GM11168 (cell line): Measurements from ENCODE around the gene CRAMP1.
"Not testable (repeated sequence)": the region's sequence is repeated elsewhere in the genome, so short reads cannot be mapped to it uniquely, and the experiment has no call there.

Experiments
- in situ Hi-C: fragments of 300-500 bp; cut with MboI; formaldehyde crosslinking; loops from one replicate; pipeline ENCODE4 v1.12.0; 2022; ENCODE audit warnings: low sequenced_read_pairs; ENCODE audit not compliant: unreplicated experiment

CRAMP1 gene

DNA sequence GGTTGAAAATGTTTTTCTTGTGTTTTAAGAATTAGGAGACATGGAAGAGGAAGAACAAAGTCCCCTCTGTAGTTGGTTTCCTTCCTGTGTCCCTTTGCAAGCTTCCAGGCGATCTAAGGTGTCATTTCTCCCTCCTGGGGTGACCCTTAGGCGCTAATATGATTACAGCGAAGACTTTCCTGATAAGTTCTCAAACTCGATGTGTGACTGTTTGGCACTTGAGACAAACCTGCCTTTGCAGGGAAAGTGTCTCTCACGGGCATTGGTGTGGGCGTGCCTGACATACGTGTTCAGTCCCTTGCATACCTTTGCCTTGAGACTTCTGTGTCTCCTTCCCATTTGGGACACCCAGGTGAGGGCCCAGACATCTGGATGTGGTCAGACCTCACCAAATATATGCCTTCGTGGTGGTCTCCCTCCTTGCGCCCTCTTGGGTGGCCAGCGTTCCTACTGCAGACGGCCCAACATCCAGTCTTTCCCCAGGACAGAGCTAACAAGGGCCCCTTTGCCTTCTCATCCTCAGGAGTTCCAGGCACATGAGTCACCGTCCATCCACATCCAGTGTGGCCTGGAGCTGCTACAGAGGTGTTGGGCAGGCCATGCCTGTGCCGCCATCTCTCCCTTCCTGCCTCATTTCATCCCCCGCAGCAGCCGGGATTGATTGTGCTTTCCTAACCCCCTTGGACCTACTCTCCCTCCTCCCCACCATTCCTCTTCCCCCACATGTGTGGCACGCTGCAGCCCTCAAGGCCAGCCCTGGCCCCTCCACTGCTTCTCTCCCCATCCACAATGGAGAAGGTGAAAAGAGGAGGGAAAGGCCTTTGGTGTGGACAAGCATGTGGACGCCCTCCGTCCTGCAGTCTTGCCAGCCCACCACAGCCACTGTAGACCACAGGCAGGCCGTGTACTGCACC is 62.8 kb downstream of the CRAMP1 start:
- in situ Hi-C loops: no loop called here

DNA sequence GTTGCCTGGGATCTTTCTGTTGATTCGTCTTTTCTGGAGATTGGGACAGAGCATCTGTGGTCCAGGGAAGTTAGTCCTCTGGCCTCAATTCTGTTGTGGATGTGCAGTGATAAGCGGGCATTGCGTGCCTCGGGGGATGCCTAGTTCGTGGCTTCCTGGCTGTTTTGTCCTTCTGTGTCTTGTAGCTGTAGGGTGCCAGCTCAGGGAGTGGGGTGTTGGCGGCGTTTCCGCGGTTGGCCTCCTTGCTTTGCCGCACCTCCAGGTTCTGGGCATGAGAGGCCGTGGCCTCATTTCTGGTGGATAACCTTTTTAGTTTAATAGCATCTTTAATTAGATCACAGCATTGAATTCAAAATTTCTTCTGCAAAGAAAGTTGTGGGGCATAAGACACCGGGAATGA is 64.5 kb downstream of the CRAMP1 start:
- in situ Hi-C loops: no loop called here

DNA sequence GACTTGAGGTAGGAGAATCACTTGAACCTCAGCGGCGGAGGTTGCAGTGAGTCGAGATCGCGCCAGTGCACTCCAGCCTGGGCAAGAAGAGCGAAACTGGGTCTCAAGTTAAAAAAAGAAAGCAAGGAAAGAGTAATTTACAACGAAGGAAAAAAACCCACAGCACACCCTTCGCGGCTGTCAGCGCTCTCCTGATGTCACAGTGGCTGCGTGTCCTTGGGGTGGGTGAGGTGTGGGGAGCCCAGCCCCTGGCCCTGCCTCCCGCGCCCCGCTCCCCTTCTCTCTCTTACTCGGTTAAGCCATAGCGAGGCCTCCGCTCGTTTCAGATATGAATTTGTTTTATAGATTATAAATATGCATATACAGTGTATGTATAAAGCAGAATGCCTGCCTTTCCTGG is 65.2 kb downstream of the CRAMP1 start:
- in situ Hi-C loops: no loop called here

DNA sequence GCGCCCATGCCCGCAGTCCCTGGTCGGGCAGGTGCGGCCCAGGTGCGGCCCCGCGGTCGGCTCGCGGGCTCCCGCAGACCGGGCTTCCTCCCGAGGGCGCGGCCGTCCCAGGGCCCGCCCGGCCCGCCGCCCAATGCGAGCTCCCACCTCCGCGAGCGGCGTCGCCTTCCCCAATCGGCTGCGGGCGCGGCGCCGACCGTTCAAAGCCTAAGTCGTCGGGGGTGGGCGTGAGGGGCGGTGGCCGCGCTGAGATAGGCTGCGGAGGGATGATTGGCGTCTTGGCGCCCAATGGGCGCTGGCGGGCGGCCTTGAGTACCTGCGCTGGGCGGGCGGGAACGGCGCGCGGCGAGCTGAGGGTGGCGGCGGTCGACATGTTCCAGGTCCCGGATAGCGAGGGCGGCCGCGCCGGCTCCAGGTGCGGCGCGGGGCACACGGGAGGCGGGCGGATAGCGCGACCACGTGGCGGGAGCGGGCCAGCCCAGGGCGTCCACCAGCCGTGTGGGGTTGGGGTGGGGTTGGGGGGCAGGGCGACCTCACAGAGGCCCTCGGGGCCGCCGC is 65.9 kb downstream of the CRAMP1 start, which contains the start of gene JPT2:
JPT2 (plus strand) TSS at position 338 of the 558 bp plus-strand sequence; CDS start at position 372, 34 bp downstream.
- in situ Hi-C loops: no loop called here

DNA sequence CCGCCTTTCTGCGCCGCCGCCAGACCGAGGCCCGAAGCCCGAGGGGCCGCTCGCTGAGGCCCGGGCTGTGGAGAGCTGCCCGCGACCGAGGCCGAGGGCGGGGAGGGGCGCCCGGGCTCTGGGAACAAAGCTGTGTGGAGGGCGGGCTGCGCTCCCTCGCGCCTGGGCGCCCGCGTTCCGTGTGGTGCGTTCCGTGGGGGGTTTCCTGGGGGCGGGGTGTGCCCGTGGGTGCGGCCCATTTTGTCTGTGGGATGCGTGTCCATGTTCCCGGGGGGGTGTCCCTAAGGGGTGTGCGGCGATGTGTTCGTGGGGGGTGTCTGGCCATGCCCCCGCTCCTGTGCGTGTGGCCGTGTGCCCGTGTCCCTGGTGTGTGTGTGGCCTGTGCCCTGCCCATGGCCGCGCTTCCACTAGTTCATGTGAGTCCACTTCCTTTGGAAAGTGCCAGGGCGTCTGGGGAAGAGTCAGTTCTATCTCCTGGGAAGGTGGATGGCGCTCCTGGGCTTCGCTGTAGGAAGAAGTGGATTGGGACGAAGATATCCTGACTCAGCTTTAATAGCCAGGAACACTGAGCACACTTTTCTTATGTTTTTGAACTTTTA is 66.4 kb downstream of the CRAMP1 start:
- in situ Hi-C loops: no loop called here

DNA sequence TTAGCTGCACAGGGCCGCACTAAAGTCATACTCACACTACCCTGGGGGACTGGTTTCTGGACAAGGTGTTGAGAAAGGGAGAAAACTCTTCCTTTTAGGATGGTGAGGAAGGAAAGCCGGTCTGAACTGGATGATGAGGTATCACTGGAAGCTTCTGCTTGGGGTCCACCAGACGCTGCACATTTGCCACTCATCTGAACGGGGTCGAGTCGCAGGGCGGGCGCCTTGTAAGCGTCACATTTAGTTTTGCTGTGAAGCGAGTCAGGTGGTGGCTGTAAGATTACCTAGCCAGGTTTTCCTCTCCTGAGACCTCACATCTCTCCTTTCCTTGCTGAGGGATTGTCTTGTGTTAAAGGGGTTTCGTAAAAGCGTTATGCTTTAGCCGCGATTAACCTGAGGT is 68.2 kb downstream of the CRAMP1 start:
- in situ Hi-C loops: no loop called here

DNA sequence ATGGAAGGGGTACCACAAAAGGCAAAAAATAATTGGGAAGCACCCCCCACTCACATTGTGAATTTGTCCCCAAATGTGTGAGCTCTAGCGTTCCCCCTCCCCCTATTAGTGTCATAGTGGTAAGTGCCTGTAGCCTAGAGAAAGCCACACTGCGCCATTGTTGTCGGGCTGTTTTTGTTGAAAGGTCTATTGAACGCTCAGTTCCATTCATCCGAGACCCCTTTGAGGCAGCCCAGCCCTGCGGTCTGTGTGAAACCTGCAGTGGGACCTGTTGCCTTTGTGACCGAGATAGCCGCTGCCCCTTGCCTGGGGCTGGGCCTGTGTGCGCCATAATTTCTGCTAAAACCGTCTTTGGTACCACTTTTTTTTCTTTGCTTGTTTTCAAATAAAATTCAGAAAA is 68.9 kb downstream of the CRAMP1 start:
- in situ Hi-C loops: no loop called here

DNA sequence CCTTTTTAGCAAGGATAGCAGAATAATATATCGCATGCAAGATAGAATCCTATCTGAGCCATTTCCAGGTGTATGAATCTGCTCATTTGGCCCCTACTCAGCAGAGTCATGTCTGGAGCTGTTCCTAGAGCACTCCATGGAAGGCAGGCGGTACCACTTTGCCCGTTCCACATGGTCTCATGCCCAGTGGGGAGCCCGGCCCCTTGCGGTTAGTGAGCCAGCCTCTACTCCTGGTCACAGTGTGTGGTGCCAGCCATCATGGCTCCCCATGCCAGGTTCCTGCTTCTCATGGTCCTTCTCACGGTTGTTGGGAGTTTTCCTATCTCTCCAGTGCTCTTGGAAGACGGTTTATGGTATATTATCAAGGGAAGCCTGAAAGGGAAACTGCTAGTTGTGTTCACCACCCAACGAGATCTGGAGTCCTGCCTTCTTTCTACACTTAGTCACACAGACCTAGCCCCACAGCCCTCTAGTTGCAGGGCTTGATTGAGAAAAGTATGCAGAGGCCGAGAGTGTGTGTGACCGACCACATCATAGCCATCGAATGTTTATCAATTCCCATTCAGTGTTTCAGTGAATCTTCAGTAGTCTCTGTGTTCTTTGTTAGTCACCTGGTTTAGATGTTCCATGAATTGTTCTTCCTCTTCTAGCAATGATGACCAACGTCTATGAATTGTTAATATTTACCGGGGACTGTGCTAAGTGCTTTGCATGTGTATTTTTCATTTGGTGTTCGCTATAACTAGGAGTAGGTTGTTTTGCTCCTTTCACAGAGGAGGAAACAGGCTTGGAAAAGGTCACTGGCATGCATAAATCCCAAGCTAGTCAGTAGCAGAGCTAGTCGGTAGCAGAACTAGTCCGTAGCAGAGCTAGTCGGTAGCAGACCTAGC is 75.5 kb downstream of the CRAMP1 start:
- in situ Hi-C loops: no loop called here

DNA sequence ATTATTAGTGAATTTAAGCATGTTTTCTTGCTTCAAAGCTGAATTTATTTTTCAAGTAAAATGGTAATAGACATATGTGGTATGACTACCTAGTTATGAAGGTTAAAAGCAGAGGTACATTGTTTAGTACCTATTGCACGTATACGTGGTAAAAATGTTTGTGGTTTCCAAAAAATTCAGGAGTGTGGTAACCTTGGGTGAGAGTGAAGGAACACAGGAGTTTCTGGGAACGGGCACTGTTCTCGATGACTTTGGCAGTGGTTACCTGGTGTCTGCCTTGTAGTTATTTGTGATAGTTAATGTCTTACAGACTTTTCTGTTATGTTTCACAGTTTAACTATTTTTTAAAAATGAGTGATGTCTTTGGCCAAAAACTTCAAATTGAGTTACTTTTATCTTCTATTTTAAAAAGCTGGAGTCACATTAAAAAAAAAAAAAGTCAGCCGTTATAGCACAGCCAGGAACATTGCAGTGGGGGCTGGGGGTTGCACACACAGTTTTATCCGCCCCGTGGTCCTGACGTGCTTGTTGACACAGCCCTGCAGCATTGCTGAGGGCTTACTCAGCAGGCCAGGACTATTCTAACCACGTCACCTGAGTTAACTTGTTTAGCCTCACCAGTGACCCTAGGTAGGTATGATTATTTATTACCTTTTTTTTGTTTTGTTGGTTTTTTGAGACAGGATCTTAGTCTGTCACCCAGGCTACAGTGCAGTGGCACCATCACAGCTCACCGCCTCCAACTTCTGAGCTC is 76.8 kb downstream of the CRAMP1 start:
- in situ Hi-C loops: no loop called here

DNA sequence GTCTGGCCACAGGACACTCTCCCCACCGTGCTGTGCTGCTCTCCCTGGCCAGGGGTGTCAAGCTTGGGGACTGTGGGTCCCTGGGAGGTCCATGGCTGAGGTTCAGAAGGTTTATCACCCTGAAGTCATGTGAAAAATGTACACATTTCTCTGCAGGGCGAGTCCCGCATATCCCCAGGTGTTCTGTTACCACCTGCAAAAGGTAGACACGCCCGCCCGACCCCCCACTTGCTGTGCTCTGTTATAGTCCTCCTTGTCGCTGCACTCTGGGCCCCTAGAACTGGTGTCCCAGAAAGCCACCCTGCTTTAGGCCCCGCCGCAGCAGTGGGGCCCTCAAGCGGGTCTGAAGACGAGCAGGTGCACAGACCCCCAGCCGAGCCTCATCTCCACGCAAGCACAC is 77.7 kb downstream of the CRAMP1 start:
- in situ Hi-C loops: no loop called here

DNA sequence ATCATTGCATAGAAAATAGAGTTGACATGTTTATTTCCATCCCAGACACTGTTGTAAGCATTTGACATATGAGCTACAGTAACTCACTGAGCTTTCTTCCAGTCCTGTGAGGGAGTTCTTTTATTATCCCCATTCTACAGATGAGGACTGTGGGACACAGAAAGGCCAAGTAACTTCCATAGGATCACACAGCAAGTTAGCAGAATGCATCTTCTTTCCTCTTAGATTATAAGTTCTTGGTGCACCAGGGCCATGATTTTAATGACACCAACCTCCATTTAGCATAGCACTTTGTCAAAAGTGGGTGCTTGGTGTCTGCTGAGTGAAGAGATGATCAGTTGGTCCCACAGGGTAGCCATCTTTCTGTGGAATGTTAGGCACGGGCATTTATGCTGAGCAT is 78.7 kb downstream of the CRAMP1 start:
- in situ Hi-C loops: no loop called here

DNA sequence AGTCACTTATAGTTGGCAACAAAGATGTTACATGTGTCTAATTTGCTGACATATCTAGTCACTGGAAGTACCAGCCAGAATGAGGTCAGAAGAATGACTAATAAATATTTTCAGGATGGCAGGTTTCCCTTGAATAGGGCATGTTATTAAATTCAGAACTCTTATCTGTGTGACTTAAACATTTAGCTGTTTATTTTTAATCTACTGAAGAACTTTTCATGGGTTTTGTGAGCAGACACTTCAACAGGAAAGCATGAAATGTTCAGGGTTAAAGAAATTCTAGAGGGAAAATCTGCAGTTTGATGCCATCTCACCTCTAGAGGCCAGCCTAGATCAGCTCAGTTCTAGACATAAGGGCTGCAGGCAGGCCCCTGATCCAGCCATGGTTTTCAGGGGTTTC is 79.1 kb downstream of the CRAMP1 start:
- in situ Hi-C loops: no loop called here

DNA sequence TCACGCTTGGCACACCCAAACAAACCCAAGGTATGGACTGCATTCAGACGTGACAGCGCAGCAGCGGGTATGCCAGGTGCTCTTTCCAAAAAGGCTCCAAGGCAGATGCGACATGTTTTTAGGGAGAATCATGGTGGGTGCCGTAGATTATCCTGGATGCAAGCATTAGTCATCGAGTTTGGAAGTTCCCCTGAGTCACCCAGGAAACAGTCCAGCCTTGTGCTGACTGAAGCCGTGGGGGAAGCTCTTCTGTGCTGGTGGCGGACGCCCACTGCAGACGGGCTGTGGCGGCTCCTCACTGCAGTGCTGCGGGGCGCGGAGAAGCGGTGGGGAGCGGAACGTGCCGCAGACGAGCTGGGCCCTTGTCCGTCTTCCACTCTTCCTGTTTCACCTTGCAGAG is 79.8 kb downstream of the CRAMP1 start:
- in situ Hi-C loops: no loop called here

DNA sequence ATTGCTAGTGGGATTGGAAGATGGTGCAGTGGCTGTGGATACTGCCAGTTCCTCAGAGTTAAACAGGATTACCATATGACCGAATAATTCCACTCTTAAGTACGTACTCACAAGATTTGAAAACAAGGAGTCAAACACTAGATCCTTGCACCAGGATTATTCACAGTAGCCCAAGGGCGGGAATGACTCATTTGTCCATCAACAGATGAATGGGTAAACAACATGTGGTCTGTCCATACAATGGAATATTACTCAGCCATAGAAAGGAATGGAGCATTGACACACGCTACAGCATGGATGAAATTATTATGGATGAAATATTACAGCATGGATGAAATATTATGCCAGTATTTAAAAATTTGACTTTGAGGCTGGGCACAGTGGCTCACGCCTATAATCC is 84.7 kb downstream of the CRAMP1 start:
- in situ Hi-C loops: no loop called here

DNA sequence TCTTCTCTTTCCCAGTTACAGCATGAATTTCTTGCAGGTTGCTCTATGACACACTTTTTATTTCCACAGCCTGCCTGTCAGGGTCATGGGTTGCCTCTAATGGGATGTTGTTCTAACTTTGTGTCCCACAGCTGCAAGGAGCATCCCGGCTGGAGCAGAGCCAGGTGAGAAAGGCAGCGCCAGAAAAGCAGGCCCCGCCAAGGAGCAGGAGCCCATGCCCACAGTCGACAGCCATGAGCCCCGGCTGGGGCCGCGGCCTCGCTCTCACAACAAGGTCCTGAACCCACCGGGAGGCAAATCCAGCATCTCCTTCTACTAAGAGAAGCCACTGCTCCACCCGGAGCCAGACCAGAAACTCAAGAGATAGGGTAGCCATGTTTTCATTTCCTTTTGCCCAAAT is 86.5 kb downstream of the CRAMP1 start:
- in situ Hi-C loops: no loop called here

DNA sequence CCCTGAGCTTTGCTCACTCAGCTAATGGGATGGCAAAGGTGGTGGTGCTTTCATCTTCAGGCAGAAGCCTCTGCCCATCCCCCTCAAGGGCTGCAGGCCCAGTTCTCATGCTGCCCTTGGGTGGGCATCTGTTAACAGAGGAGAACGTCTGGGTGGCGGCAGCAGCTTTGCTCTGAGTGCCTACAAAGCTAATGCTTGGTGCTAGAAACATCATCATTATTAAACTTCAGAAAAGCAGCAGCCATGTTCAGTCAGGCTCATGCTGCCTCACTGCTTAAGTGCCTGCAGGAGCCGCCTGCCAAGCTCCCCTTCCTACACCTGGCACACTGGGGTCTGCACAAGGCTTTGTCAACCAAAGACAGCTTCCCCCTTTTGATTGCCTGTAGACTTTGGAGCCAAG is 88.1 kb downstream of the CRAMP1 start:
- in situ Hi-C loops: no loop called here

DNA sequence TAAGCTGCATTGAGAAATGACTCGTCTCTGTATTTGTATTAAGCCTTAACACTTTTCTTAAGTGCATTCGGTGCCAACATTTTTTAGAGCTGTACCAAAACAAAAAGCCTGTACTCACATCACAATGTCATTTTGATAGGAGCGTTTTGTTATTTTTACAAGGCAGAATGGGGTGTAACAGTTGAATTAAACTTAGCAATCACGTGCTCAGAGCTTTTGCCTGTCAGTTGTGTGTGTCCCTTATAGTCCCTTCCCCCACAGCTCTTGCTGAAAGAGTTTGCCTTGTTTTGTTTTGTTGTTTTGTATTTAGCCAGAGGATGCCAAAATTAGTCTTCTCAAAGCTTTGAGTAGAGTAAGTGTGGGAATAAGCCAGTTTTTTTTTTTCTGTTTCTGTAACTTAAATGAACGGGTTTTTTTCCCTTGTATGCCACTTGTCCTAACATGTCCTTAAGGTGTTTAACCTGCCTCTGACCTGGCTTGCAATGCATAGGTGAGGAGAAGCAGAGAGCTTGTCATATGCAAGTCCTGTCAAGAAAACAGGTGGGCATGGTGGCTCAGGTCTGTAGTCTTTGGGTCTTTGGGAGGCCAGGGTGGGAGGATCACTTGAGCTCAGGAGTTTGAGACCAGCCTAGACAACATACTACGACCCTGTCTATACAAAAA is 89.2 kb downstream of the CRAMP1 start:
- in situ Hi-C loops: no loop called here

DNA sequence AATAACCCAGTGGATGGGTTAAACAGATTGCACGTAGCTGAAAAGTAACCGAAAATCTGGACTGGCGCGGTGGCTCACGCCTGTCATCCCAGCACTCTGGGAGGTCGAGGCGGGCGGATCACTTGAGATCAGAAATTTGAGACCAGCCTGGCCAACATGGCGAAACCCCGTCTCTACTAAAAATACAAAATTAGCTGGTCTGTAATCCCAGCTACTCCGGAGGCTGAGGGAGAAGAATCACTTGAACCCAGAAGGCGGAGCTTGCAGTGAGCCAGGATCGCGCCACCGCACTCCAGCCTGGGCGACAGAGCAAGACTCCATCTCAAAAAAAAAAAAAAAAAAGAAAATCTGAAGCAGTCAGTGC is 93.1 kb downstream of the CRAMP1 start:
- in situ Hi-C loops: not testable (repeated sequence)

DNA sequence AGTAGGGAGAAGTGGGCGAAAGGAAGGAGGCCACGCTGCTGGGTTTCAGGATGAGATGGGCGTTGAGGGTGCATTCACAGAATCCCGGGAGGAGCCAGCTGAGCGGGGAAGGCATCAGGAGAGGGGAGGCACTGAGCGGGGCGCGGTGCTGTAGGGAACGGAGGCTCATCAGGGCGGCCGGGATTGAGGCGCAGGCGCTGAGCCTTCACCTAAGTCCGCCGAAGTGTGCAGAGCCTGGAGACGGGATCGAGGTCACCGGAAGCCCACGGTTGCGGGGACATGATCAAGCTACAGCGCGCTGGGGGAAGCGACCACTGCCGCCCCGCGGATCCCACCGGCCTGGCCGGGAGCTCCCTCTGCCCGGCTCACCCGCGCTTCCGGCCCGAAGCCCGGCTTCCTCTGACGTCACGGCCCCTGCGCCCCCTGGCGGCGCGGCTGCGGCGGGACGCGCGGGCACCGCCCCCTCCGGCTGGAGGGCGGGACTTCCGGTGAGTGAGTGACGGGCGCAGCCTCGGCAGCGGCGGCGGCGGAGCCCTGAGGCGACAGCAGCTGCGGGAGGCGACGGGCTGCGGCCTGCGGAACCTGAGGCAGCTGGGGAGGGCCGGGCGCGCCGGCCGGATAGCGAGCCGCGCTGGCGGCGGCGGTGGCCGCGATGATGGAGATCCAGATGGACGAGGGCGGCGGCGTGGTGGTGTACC is 93.7 kb downstream of the CRAMP1 start, which contains the start of gene MAPK8IP3:
MAPK8IP3 (plus strand) TSS at position 508 of the 698 bp plus-strand sequence; CDS start at position 653, 145 bp downstream.
- in situ Hi-C loops: no loop called here
